Adrenal gland (tissue), 12 donors: ENCODE measurements around the gene CYYR1. TPM values are rescaled to one million over a fixed set of nuclear protein-coding genes. Genes with fewer than 3 reads are reported as not detected.

ENCODE experiments used
- DNase-seq, 7 donors: peaks; one replicate each; pipeline ENCODE4 v3.0.0-alpha.2; 2019 to 2020
- H3K27ac ChIP-seq, 5 donors: fragments of 200-600 bp; sonication (generic) in 4 of 5; 1 replicate in 3 of 5; 2 replicates in 2 of 5; pipeline versions ENCODE4 v1.5.1 to v1.8.0; 2016 to 2020; ENCODE audit warnings: mild to moderate bottlenecking in 1 of 5
- H3K27me3 ChIP-seq: fragments of 200-600 bp; 2 replicates; pipeline ENCODE4 v1.8.0; 2021
- H3K36me3 ChIP-seq, 2 donors: fragments of 200-600 bp; replicated peaks in 1 of 2; 1 replicate in 1 of 2; 2 replicates in 1 of 2; pipeline versions ENCODE4 v1.5.1 to v1.8.0; 2018 to 2022
- H3K4me1 ChIP-seq, 2 donors: fragments of 200-600 bp; replicated peaks in 1 of 2; 1 replicate in 1 of 2; 2 replicates in 1 of 2; pipeline versions ENCODE4 v1.5.1 to v1.8.0; 2018 to 2021
- H3K4me3 ChIP-seq, 4 donors: fragments of 200-600 bp; sonication (generic) in 3 of 4; one replicate each; pipeline ENCODE4 v1.5.1; 2016 to 2018
- H3K9me3 ChIP-seq, 3 donors: fragments of 200-600 bp; sonication (generic) in 1 of 3; replicated peaks in 1 of 3; 1 replicate in 2 of 3; 2 replicates in 1 of 3; pipeline versions ENCODE4 v1.5.1 to v1.8.0; 2016 to 2021
- POLR2A ChIP-seq, 2 donors: fragments of 450-650 bp; IDR thresholded peaks; one replicate each; pipeline ENCODE4 v1.6.1; 2017; ENCODE audit warnings: antibody characterized with exemption in 2 of 2, mild to moderate bottlenecking in 2 of 2, moderate library complexity in 1 of 2
- WGBS, 4 donors: extraction: QIAGEN DNeasy Blood & Tissue Kit in 2 of 4; methylation state at CpG; one replicate each; pipeline versions ENCODE4 v1.1.5 to v1.1.7; 2013 to 2017; 5-methylcytosine and 5-hydroxymethylcytosine counted together
- intact Hi-C, 2 donors: fragments of 100-400 bp; cut with DNase I; formaldehyde crosslinking; loops; one replicate each; pipeline versions ENCODE4 v1.14.1 to v1.15.0; 2022 to 2023
- polyA plus RNA-seq, 3 donors: library from polyadenylated mRNA; stranded (reverse); fragments of 200-250 nt in 2 of 3; fragments of 350-450 nt in 1 of 3; fragmentation: Illumina TruSeq in 1 of 3; extraction: RNeasy Lipid Tissue Mini Kit (QIAGEN cat#74804) in 1 of 3; gene quantifications; one replicate each; pipeline ENCODE4 v1.2.3, GENCODE V29; 2013 to 2014
- total RNA-seq, 9 donors: library from RNA; depleted of rRNA in 4 of 9; stranded (reverse); fragments of >200 nt in 4 of 9; fragments of 120-200 nt in 1 of 9; fragmentation: NEBNext Ultra II Directional in 1 of 9; extraction: Animal tissue kit (Norgen Biotek cat#: 25700) in 1 of 9; gene quantifications; one replicate each; pipeline versions ENCODE4 v1.1.0 to v1.2.4, GENCODE V29; 2013 to 2023
- TF ChIP-seq, protein P1 (sequence below), 6 experiments: fragments of 450-650 bp in 4 of 6; fragments of 200-600 bp in 2 of 6; sonication (generic) in 1 of 6; IDR thresholded peaks; 1 replicate in 5 of 6; 2 replicates in 1 of 6; pipeline versions ENCODE4 v1.5.1 to v1.8.0; 2016 to 2021; ENCODE audit warnings: antibody characterized with exemption in 6 of 6, mild to moderate bottlenecking in 2 of 6, moderate library complexity in 1 of 6
- donor health status: healthy with polysubstance abuse.
- donor health status: Bipolar disorder and iron deficiency.
- donor health status: DM: yes; HTN: yes; CAD: no.
- donor health status: DM: no; HTN: no; CAD: no.
- donor health status: DM: no; HTN: no; CAD: no.
- donor health status: DM: yes; HTN: yes; CAD: no.

CYYR1 gene
- total and polyA plus RNA-seq, 12 donors, result 30.4 to 114 (median 59.7) TPM

GRCh38 chr21:26593800-26594199 is 20.7 kb upstream of the CYYR1 start:
- no peak overlapping the region for H3K27ac ChIP-seq
- H3K9me3 ChIP-seq, result no peaks in the 10 kb centered on the region
- intact Hi-C loops, result no loop called here
- no peak for TF ChIP-seq POLR2A (IDR thresholded peaks at IDR 0.05)
- TF ChIP-seq, protein P1, sequence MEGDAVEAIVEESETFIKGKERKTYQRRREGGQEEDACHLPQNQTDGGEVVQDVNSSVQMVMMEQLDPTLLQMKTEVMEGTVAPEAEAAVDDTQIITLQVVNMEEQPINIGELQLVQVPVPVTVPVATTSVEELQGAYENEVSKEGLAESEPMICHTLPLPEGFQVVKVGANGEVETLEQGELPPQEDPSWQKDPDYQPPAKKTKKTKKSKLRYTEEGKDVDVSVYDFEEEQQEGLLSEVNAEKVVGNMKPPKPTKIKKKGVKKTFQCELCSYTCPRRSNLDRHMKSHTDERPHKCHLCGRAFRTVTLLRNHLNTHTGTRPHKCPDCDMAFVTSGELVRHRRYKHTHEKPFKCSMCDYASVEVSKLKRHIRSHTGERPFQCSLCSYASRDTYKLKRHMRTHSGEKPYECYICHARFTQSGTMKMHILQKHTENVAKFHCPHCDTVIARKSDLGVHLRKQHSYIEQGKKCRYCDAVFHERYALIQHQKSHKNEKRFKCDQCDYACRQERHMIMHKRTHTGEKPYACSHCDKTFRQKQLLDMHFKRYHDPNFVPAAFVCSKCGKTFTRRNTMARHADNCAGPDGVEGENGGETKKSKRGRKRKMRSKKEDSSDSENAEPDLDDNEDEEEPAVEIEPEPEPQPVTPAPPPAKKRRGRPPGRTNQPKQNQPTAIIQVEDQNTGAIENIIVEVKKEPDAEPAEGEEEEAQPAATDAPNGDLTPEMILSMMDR (IDR thresholded peaks at IDR 0.05), result no peak
- H3K27me3 ChIP-seq, result no peaks in the 10 kb centered on the region
- WGBS, 4 donors, result 76 to 85% (median 79%) methylated on average over 1 of the region's 1 CpG
- no peak for DNase-seq
- no peaks in the 10 kb centered on the region for H3K36me3 ChIP-seq
- no peak overlapping the region for H3K4me3 ChIP-seq
- H3K4me1 ChIP-seq, result peaks cover 0 to 1% of the 10 kb centered on the region in 2 donors

GRCh38 chr21:26591543-26591942 is 18.5 kb upstream of the CYYR1 start:
- Histone ChIP-seq H3K9me3 (no peaks in the 10 kb centered on the region), H3K27ac (no peak overlapping the region), H3K27me3 (no peaks in the 10 kb centered on the region), H3K4me1 (peaks cover 9 to 17% of the 10 kb centered on the region in 2 donors), H3K4me3 (no peak overlapping the region), H3K36me3 (no peaks in the 10 kb centered on the region)
- no peak for DNase-seq
- WGBS, 4 donors, result 91 to 97% (median 94%) methylated on average over 5 of the region's 5 CpGs
- TF ChIP-seq, protein P1 (IDR thresholded peaks at IDR 0.05), result no peak
- no peak for TF ChIP-seq POLR2A (IDR thresholded peaks at IDR 0.05)
- intact Hi-C loops, result no loop called here

GRCh38 chr21:26588446-26588845 is 15.4 kb upstream of the CYYR1 start:
- peak overlapping the region; percentile 27 to 85 (median 81) for H3K27ac ChIP-seq
- WGBS, 4 donors, result 34 to 46% (median 41%) methylated on average over 7 of the region's 7 CpGs
- H3K9me3 ChIP-seq, result no peaks in the 10 kb centered on the region
- peak in 2 of 7 donors; percentile 19 to 25 for DNase-seq
- no peaks in the 10 kb centered on the region for H3K27me3 ChIP-seq
- no peak for TF ChIP-seq POLR2A (IDR thresholded peaks at IDR 0.05)
- TF ChIP-seq, protein P1 (IDR thresholded peaks at IDR 0.05), result no peak
- peak overlapping the region in 1 of 4 donors; percentile 32 for H3K4me3 ChIP-seq
- intact Hi-C loops, result no loop called here
- peaks cover 9 to 17% of the 10 kb centered on the region in 2 donors for H3K4me1 ChIP-seq
- H3K36me3 ChIP-seq, result no peaks in the 10 kb centered on the region

DNA sequence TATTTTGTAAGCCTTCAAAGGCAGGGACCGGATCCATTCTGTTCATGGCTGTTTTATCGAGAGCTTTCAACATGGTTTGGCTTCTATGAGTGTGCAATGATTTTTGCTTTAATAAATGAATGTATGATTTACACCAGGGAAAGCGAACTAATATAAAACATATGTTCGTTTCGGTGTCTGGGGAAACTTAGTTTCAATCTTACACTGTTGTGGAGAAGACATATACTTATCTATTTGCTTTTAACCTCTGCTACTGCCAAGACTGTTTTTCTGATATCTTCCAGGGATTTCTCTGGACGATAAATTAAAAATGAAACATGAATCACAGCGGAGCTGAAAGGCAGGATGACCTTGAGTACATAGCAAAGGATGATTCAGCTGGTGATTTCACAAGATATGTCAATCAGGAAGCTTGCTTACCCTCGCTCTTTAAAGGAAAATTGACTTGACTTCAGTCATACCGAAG is 14.7 kb upstream of the CYYR1 start:
- Histone ChIP-seq H3K4me3 (peak overlapping the region in 1 of 4 donors; percentile 32), H3K27ac (peak overlapping the region in 4 of 5 donors; percentile 44 to 85 (median 82))

More for the DNA sequence above, 14.7 kb upstream of the CYYR1 start:
- TF ChIP-seq, protein P1 (IDR thresholded peaks at IDR 0.05), result no peak
- TF ChIP-seq POLR2A (IDR thresholded peaks at IDR 0.05), result peak in 1 of 2 donors; percentile 49
- Histone ChIP-seq H3K27me3 (no peaks in the 10 kb centered on the region), H3K4me1 (peaks cover 9 to 17% of the 10 kb centered on the region in 2 donors), H3K9me3 (no peaks in the 10 kb centered on the region), H3K36me3 (no peaks in the 10 kb centered on the region)
- intact Hi-C loops, result no loop called here
- peak in 6 of 7 donors; percentile 40 to 65 (median 58) for DNase-seq
- WGBS, 4 donors, result 6 to 25% (median 17%) methylated on average over 9 of the region's 9 CpGs
